ENCODE results near the gene UNC13D.

UNC13D gene

DNA sequence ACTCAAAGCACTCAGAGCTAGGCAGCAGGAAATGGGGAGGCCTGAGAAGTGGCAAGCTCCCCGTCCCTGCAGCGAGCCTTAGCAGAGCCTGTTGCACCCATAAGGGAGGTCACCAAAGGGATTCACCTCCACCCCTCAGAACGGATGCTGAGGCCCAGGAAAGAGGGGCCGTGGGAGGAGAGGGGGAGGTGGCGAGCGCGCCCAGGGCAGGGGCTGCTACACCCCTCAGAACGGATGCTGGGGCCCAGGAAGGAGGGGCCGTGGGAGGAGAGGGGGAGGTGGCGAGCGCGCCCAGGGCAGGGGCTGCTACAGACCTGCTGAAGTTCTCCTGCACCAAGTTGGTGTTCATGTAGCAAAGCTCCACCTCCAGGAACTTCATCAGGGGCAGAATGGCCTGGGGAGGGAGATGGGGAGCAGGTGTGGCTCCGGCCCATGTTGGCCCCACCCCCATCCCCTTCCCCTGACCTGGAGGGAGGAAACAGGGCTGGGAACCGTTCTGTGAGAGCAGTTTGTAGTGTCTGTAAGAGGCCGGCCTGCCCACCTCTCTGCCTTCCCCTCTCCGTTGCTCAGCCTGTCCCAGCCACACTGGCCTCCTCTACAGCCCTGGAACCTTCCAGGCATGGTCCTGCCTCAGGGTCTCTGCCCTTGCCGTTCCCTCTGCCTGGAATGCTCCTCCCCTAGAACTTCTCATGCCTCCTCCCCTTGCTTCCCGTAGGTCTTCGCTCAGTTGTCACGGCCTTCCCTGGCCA lies 11.4 kb downstream of the UNC13D start:
- DNase-seq: no peak

DNA sequence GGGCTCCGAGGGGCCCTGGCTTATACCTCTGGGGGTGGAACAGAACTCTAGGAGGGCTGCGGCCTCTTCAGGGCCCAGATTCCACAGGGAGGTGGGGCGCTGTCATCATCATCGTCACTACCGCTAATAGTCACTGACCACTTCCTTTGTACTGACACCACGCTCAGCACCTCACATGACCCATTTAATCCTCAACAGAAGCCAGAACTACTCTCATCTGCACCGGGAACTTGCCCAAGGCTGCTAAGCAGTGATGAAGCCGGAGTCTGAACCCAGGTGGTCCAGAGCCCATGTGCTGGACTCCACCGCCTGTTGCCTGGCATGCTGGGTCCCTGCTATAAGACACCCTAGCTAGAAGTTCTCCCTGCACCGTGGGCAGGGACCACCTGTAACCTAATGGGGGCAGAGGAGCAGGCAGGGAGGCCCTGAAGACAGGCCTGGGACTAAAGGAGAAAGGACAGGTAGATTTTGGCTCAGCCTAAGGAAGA lies 12.0 kb downstream of the UNC13D start:
- DNase-seq: no peak

DNA sequence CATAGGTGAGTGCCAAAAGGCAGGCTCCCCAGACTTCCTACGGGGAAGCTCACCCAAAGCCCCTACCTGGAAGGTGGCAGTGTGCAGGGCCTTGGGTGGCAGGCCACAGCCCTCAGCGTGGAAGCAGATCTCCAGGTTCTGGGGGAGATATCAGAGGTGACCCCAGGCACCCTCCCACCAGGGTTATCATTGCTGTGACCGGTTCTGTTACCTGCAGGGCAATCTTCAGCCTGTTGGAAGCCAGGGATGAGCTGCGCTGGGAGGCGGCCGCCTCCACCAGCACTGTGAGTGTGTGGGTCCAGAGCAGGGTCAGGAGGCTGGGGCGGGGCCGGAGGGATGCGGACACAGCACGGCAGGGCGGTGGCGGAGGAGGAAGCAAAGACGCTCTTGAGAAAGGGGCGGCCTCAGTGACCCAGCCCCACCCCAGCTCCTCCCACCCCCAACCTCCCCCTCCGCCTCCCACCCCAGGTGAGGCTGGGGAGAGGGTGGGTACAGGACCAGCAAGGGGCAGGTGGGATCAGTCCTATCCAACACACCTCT lies 13.1 kb downstream of the UNC13D start:
- no peak for DNase-seq

DNA sequence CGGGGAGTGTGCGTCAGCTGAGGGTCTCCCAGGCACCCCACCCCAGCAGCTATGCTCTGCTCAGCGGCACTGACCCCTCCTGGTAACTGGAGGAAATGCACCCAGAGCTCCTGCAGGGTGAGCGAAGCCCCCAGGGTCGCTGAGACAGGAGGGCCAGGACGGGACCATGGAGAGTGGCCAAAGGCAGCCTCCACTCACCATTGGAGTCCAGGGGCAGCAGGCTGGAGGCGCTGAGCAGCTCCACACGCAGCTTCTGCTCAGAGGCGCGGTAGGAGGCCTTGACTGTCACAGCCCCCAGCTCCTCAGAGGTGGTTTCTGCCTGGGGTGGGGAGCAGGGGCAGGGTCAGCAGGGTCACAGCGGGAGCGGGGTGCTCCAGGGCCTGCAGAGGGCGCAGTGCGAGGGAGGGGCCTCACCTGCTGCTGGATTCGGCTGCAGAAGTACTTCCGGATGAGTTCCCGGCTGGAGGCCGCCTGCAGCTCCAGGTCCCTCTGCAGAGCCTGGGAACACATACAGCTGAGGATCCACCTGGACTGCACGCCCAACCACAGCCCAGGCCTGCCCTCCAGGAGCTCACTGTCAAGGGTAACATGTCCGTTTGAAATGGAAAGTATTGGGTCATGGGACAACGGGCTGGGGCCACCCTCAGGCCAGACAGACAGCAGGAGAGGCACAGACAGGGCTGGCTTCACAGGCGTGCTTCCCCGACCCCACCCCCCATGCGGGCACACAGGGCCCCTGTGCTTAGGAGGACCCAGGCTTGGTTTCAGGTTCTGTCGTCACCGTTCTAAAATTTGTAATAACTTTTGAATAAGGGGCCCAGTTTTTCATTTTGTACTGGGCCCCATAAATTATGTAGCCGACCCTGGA lies 13.8 kb downstream of the UNC13D start:
- DNase-seq: no peak

DNA sequence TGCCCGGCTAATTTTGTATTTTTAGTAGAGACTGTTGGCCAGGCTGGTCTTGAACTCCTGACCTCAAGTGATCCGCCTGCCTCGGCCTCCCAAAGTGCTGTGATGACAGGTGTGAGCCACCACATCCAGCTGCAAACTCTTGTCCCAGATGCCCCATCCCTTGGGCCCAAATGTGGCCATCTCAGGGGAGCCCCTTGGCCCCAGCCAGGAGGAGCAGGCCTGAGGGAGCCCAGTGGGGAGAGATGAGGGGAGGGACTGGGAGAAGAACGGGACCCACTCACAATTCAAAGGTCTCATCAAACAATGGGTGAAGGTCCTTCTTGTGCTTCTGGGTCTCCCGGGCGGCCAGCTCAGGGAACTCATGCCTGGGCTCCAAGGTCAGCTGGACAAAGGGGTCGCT lies 14.5 kb downstream of the UNC13D start:
- no peak for DNase-seq

DNA sequence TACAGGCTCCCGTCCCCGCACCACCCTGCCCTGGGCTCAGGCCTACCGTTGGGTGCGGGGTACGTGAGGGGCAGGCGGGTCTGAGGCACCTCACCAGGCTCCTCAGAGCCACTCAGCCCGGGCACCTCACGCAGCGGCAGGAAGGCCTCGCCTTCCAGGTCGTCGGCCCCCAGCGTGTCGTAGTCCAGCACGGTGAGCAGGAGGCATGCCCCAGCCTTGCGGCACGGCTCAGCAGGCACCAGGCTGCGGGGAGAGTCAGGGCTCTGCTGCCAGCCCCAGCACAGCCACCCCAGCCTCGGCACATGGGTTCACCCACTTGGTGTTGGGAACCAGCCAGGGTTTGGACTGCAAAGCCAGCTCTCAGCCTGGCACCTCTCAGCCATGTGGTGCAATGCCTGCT lies 15.5 kb downstream of the UNC13D start:
- no peak for DNase-seq

DNA sequence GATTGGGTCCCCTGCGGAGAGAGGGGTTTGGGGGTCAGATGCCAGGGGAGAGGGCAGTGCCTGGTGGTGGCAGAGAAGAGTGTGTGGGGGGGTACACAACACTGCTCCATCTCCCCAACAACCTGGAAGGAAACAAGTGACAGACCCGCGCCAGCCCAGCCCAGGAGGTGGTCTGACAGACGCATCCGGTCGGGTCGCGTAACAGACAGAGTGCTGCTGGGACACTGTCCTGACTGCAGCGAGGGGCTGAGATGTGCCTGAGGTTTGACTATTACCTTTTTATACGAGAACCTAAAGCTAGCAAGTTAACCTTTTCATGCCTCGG lies 16.2 kb downstream of the UNC13D start:
- DNase-seq: no peak

- peak; percentile 49 for DNase-seq
These were observed 16.7 kb downstream of the UNC13D start for GRCh38 chr17:75827308-75828075.

GRCh38 chr17:75826561-75827307 lies 17.5 kb downstream of the UNC13D start:
- DNase-seq: no peak

DNA sequence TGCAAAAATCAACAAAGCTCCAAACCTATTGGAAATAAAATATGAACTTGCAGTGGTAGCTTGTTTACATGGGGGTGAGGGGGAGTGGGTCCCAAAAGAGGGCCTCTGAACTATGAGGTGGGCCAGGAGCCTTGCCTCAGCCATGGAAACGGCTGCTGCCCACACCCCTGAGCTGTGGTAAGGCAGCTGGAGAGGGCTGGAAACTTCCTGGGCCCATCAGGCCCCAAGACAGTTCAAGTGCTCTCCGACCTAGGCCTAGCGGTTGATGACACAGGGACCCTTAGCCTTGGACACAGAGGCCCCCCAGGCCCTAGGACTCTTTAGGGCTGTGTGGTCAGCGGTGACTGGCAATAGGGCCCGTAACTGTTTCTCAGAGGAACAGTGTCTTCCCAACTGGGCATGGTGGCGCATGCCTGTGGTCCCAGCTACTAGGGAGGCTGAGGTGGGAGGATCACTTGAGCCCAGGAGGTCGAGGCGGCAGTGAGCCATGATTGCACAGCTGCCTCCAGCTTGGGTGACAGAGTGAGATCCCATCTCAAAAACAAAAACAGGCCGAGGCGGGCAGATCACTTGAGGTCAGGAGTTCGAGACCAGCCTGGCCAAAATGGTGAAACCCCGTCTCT lies 18.3 kb downstream of the UNC13D start:
- no peak for DNase-seq

GRCh38 chr17:75825149-75825552 lies 19.1 kb downstream of the UNC13D start:
- no peak for DNase-seq

DNA sequence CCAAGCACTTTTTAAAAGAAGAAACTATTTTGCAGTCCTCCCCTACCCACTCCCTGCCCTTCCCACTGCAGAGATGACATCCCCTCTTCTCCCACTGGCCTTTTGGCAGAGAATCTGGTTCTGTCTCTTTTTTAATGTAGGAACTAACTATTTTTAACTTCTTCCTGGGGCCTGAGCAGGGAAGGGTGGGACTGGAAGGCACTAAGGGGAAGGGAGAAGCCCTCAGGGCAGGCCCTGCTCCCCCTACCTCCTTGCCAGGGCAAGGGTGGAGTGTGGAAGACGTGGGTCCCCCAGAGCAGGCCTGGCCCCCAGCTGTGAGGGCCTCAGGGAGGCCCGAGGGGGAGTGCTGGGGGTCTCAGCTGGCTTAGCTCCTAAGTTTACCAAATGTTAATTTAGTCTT lies 19.5 kb downstream of the UNC13D start:
- no peak for DNase-seq

GRCh38 chr17:75824050-75824552 lies 20.1 kb downstream of the UNC13D start:
- DNase-seq: no peak

DNA sequence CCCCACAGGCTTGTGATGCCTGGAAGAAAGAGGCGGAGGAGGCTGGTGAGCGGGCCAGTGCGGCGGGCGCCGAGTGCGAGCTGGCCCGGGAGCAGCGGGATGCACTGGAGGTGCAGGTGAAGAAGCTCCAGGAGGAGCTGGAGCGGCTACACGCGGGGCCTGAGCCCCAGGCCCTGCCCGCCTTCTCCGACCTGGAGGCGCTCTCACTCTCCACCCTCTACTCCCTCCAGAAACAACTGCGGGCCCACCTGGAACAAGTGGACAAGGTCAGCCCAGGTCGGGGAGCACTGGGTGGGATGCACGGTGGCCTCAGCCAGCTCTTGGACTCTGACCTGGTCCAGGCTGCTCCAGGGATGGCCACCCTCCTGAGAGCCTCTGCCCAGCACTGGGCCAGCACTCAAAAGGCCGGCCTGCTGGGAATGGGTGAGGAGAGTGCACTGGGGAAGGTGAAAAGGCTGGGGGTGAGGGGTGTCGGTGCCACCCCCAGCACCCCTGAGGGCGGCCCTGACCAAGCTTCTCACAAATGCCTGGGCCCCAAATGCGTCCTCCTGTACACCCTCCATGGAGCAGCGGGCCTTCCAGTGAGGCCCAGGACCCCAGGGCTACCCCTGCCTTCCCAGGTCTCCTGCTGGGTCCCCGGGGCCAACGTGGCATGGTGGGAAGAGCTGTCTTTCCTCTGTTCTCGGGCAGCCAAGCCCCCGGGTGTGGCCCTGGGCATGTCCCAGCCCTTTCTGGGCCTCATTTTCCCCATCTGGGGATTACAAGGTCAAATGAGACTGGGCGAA lies 20.8 kb downstream of the UNC13D start:
- no peak for DNase-seq

DNA sequence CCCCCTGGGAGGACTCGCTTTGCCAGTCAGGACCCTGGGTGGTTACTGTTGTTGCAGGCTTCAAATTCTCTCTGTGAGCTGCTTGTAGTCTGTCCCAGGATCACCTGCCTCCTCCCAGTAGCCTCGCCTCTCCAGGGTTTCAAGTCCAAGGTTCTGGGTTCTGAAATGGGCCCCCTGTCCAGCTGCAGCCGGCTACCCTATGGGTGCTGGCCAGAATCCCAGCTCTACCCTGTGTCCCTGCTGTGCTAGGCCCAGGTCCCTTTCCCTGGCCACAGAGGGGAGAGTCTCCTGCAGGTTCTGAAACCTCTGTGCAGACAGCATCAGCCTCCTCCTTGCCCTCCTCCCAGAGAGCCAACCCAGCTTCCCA lies 21.4 kb downstream of the UNC13D start:
- no peak for DNase-seq

DNA sequence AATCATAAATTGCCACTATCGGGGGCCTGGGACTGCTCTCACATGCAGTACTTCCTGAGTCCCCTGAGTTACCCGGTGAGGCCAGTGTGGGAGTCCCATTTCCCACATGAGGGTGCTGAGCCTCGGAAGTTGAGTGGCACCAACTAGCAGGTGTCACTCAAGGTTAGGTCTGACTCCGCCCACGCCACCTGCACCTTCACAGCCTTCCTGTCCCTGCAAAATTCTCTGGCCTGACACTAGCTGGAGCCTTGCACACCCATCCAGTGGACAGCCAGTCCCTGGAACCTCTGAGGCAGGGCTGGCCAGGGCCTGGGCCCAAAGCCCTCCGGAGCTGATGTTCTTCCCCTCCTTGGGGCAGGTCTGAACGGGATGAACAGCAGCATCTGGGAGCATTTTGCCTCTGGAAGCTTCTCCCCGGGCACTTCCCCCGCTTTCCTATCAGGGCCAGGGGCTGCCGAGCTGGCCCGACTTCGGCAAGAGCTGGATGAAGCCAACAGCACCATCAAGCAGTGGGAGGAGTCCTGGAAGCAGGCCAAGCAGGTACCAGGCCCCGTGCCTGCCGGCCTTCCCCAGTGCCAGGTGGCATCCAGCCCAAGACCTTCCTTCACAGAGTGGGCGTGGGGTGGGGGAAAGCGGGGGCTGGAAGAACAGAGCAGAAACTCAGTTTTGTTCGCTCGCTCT lies 21.9 kb downstream of the UNC13D start:
- no peak for DNase-seq

DNA sequence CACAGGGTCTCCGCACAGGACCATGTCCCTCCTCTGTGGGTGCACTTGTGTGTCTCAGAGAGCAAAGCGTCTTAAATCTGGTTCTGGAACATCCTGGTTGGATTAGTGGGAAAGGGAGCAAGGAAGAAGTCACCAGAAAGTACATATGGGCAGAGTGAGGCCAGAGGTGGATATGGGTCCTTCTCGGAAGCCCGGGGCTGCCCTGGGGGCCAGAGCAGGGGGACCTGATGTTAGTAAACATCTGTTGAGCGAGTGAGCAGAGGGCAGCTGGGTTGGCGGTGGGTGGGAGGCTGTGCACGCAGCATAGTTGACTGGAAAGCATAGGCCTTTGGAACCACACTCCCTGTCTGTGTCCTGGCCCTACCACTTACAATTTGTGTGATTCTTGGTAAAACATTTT lies 22.7 kb downstream of the UNC13D start:
- DNase-seq: no peak

- no peak for DNase-seq
These were observed 23.8 kb downstream of the UNC13D start for GRCh38 chr17:75820094-75821080.

- DNase-seq: no peak
These were observed 24.5 kb downstream of the UNC13D start for GRCh38 chr17:75819678-75820077.

All from NCI-H1436 treated with DMSO at 0.1 percent for 48 hours (cell line).